ENCODE results near the gene HOXB2.

GRCh38 chr17:48545022-48545375 is at the start of gene HOXB2:
- TF ChIP-seq MAFK (IDR thresholded peaks at IDR 0.05; ENCODE audit: partially characterized antibody), result no peak
- no peak for TF ChIP-seq CTCF (IDR thresholded peaks at IDR 0.05)
- TF ChIP-seq SMC3 (IDR thresholded peaks at IDR 0.05), result no peak
- TF ChIP-seq MAX (IDR thresholded peaks at IDR 0.05), result no peak
- no peak for TF ChIP-seq USF2 (IDR thresholded peaks at IDR 0.05)
- TF ChIP-seq ZNF302 (CRISPR knock-in tag; IDR thresholded peaks at IDR 0.05), result no peak
- TF ChIP-seq MAZ (IDR thresholded peaks at IDR 0.05; ENCODE audit: borderline replicate concordance, low read depth, low read length), result no peak
- TF ChIP-seq KDM1A (IDR thresholded peaks at IDR 0.05; ENCODE audit: low read depth), result no peak

Data from A549 (cell line).